GM12874 (cell line): ENCODE measurements around the gene GREB1L.

Experiments
- CTCF ChIP-seq: IDR thresholded peaks from 2 replicates; pipeline ENCODE4 v1.5.1; 2011; ENCODE audit warnings: low read depth, mild to moderate bottlenecking, control low read depth, low read length, moderate library complexity; ENCODE audit not compliant: insufficient read depth

Gene GREB1L

GRCh38 chr18:21441670-21442069, 199.6 kb downstream of the GREB1L start:
- TF ChIP-seq CTCF: no peak

- no peak for TF ChIP-seq CTCF
Observed at GRCh38 chr18:21443776-21444464, 201.9 kb downstream of the GREB1L start.

GRCh38 chr18:21444465-21445212, 202.6 kb downstream of the GREB1L start:
- peak; percentile 61 for TF ChIP-seq CTCF

- no peak for TF ChIP-seq CTCF
Observed at GRCh38 chr18:21448299-21448698, 206.3 kb downstream of the GREB1L start.

- TF ChIP-seq CTCF: no peak
Observed at GRCh38 chr18:21449367-21450290, 207.6 kb downstream of the GREB1L start.

GRCh38 chr18:21450503-21450902, 208.5 kb downstream of the GREB1L start:
- TF ChIP-seq CTCF: no peak

DNA sequence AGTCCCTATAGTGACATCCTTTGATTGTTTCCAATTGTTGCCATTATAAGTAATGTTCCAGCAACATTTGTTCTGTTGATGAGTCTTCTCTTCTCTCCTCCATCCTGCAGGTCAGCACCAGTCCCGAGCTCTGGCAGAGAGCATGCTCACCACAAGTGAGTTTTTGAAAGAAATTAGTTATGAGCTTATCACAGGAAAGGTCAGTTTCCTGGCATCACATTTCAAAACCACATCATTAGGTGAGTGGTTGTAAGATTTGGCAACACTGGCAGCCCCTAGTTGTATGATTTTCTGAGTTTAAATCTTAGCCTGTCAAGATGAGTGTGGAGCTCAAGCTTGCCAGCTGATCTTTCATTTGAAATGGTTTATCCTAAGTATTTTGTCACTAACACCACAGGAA, 208.9 kb downstream of the GREB1L start:
- no peak for TF ChIP-seq CTCF
